ENCODE data around the gene NTMT2. TPM values are rescaled to one million over a fixed set of nuclear protein-coding genes. Genes with fewer than 3 reads are reported as not detected.

NTMT2 gene
- total RNA-seq, 1 donor from 2014 or later = not detected

DNA sequence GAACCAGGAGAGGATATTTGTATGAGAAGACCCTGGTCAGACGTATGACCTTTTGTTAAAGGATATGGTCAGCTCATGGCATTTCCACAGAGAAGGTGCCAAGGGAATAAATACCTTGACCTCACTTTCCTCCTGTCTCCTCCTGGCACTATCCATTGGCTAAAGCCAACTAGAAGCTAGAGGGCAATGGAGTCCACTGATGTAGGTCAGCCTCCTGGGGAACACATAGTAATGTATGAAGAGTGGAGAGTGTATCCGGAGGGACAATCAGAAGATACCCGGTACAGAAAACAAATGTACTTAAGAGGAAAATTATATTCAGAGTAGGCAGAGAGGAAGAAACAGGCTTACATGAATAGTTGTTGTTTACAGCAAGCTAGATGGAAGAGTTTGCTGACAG is 698 bp upstream of the NTMT2 start:
- Histone ChIP-seq H3K4me1 (ENCODE audit: insufficient read depth, low read length) (no peaks in the 10 kb centered on the region), H4K20me1 (ENCODE audit: insufficient read depth, low read length) (no peaks in the 10 kb centered on the region), H3K9ac (ENCODE audit: low read length) (no peak overlapping the region), H3K79me2 (ENCODE audit: insufficient read depth, low read length) (no peaks in the 10 kb centered on the region), H3K36me3 (ENCODE audit: insufficient read depth, low read length) (no peaks in the 10 kb centered on the region), H3K27me3 (ENCODE audit: insufficient read depth, low read length) (no peaks in the 10 kb centered on the region), H3K4me2 (ENCODE audit: low read length) (no peak overlapping the region), H3K27ac (ENCODE audit: low read depth, low read length) (no peak overlapping the region), H3K4me3 (ENCODE audit: insufficient read depth, low read depth, low read length) (no peak overlapping the region), H3K9me3 (ENCODE audit: insufficient read depth, low read depth, low read length) (no peaks in the 10 kb centered on the region), H2AFZ (ENCODE audit: low read depth, low read length) (no peak overlapping the region)
- Mint-ChIP-seq H3K4me3 (ENCODE audit: unreplicated experiment) (no peak overlapping the region), H3K9me3 (ENCODE audit: unreplicated experiment) (peaks cover 7% of the 10 kb centered on the region), H3K36me3 (ENCODE audit: low read depth, unreplicated experiment) (no peaks in the 10 kb centered on the region), H3K4me1 (ENCODE audit: low read depth, unreplicated experiment) (peaks cover 18% of the 10 kb centered on the region), H3K27me3 (ENCODE audit: low read depth, unreplicated experiment) (no peaks in the 10 kb centered on the region), H3K27ac (ENCODE audit: unreplicated experiment) (no peak overlapping the region)
- DNase-seq (ENCODE audit: low read depth) (no peak), FAIRE-seq (no peak)
- TF ChIP-seq, protein P1, sequence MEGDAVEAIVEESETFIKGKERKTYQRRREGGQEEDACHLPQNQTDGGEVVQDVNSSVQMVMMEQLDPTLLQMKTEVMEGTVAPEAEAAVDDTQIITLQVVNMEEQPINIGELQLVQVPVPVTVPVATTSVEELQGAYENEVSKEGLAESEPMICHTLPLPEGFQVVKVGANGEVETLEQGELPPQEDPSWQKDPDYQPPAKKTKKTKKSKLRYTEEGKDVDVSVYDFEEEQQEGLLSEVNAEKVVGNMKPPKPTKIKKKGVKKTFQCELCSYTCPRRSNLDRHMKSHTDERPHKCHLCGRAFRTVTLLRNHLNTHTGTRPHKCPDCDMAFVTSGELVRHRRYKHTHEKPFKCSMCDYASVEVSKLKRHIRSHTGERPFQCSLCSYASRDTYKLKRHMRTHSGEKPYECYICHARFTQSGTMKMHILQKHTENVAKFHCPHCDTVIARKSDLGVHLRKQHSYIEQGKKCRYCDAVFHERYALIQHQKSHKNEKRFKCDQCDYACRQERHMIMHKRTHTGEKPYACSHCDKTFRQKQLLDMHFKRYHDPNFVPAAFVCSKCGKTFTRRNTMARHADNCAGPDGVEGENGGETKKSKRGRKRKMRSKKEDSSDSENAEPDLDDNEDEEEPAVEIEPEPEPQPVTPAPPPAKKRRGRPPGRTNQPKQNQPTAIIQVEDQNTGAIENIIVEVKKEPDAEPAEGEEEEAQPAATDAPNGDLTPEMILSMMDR (IDR thresholded peaks at IDR 0.05; ENCODE audit: insufficient read depth, low read depth, low read length) = no peak
- TF ChIP-seq EZH2 (IDR thresholded peaks at IDR 0.05; ENCODE audit: insufficient read depth, low read length) = no peak

DNA sequence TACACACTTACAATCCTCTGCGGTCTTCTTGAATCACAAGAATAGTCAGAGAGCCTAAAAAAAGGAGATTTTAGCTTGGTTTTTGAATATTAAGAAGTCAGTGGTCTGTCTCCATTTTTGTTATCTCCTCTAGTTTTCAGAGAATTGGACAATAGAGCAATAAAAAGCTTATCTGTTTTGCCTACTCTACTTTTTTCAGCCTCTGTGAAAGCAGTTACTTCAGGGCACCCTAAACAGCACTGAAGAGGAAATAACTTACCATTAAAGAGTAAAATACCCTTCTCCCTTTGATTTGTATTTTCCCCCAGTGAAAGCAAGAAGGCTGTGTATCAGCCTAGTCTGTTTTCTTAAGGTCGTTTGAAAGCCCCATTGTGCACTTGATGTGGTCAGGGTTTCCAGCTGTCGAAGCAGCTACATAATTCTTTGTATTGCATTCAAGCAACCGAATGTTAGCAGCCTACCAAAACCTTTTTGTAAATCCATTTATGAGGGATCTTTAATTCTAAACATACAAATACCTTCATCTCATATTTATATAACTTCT is 1.0 kb downstream of the NTMT2 start:
- peaks cover 18% of the 10 kb centered on the region for H3K4me1 Mint-ChIP-seq (ENCODE audit: low read depth, unreplicated experiment)
- DNase-seq (ENCODE audit: low read depth) (peak; percentile 4), FAIRE-seq (no peak)
- no peak overlapping the region for H3K9ac ChIP-seq (ENCODE audit: low read length)
- H3K4me1 ChIP-seq (ENCODE audit: insufficient read depth, low read length) = no peaks in the 10 kb centered on the region
- H3K4me2 ChIP-seq (ENCODE audit: low read length) = no peak overlapping the region
- TF ChIP-seq, protein P1 (IDR thresholded peaks at IDR 0.05; ENCODE audit: insufficient read depth, low read depth, low read length) = no peak
- no peak for TF ChIP-seq EZH2 (IDR thresholded peaks at IDR 0.05; ENCODE audit: insufficient read depth, low read length)
- no peaks in the 10 kb centered on the region for H3K79me2 ChIP-seq (ENCODE audit: insufficient read depth, low read length)
- no peak overlapping the region for H3K4me3 Mint-ChIP-seq (ENCODE audit: unreplicated experiment)
- no peak overlapping the region for H3K4me3 ChIP-seq (ENCODE audit: insufficient read depth, low read depth, low read length)
- no peaks in the 10 kb centered on the region for H3K27me3 Mint-ChIP-seq (ENCODE audit: low read depth, unreplicated experiment)
- H3K36me3 Mint-ChIP-seq (ENCODE audit: low read depth, unreplicated experiment) = no peaks in the 10 kb centered on the region
- no peaks in the 10 kb centered on the region for H3K36me3 ChIP-seq (ENCODE audit: insufficient read depth, low read length)
- H3K9me3 ChIP-seq (ENCODE audit: insufficient read depth, low read depth, low read length) = no peaks in the 10 kb centered on the region
- H3K9me3 Mint-ChIP-seq (ENCODE audit: unreplicated experiment) = peaks cover 7% of the 10 kb centered on the region
- no peaks in the 10 kb centered on the region for H4K20me1 ChIP-seq (ENCODE audit: insufficient read depth, low read length)
- H3K27me3 ChIP-seq (ENCODE audit: insufficient read depth, low read length) = no peaks in the 10 kb centered on the region
- H2AFZ ChIP-seq (ENCODE audit: low read depth, low read length) = no peak overlapping the region
- peak overlapping the region; percentile 94 for H3K27ac Mint-ChIP-seq (ENCODE audit: unreplicated experiment)
- peak overlapping the region; percentile 2 for H3K27ac ChIP-seq (ENCODE audit: low read depth, low read length)

DNA sequence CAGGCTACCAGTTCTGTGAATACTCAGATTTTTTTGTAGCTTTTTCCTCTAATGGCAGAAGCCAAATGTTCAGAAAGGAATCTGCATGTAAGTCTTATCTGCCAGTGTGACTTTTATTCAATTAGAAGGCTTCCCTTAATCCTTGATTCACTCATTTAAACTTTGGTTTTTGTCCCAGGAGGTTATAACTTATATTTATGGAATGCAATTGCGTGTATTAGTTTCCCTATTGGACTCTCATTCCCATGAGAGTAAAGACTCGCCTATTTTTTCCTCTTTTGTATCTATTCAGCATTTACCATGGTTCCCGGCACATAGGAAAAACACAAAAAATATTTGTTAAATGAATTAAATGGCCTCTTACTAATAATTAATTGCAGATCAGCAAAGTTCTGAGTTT is 3.5 kb downstream of the NTMT2 start:
- H3K36me3 ChIP-seq (ENCODE audit: insufficient read depth, low read length) = no peaks in the 10 kb centered on the region
- Mint-ChIP-seq H3K9me3 (ENCODE audit: unreplicated experiment) (peaks cover 6% of the 10 kb centered on the region), H3K27ac (ENCODE audit: unreplicated experiment) (no peak overlapping the region), H3K4me1 (ENCODE audit: low read depth, unreplicated experiment) (peaks cover 18% of the 10 kb centered on the region), H3K27me3 (ENCODE audit: low read depth, unreplicated experiment) (no peaks in the 10 kb centered on the region), H3K36me3 (ENCODE audit: low read depth, unreplicated experiment) (no peaks in the 10 kb centered on the region), H3K4me3 (ENCODE audit: unreplicated experiment) (no peak overlapping the region)
- TF ChIP-seq, protein P1 (IDR thresholded peaks at IDR 0.05; ENCODE audit: insufficient read depth, low read depth, low read length) = no peak
- TF ChIP-seq EZH2 (IDR thresholded peaks at IDR 0.05; ENCODE audit: insufficient read depth, low read length) = no peak
- H3K4me1 ChIP-seq (ENCODE audit: insufficient read depth, low read length) = no peaks in the 10 kb centered on the region
- no peak overlapping the region for H3K4me2 ChIP-seq (ENCODE audit: low read length)
- no peaks in the 10 kb centered on the region for H3K27me3 ChIP-seq (ENCODE audit: insufficient read depth, low read length)
- no peaks in the 10 kb centered on the region for H4K20me1 ChIP-seq (ENCODE audit: insufficient read depth, low read length)
- FAIRE-seq = no peak
- no peak overlapping the region for H3K4me3 ChIP-seq (ENCODE audit: insufficient read depth, low read depth, low read length)
- H3K9me3 ChIP-seq (ENCODE audit: insufficient read depth, low read depth, low read length) = no peaks in the 10 kb centered on the region
- no peak overlapping the region for H3K9ac ChIP-seq (ENCODE audit: low read length)
- H3K79me2 ChIP-seq (ENCODE audit: insufficient read depth, low read length) = no peaks in the 10 kb centered on the region
- no peak overlapping the region for H2AFZ ChIP-seq (ENCODE audit: low read depth, low read length)
- no peak for DNase-seq (ENCODE audit: low read depth)
- H3K27ac ChIP-seq (ENCODE audit: low read depth, low read length) = no peak overlapping the region
